Measurements from ENCODE around the gene SURF1. TPM values are rescaled to one million over a fixed set of nuclear protein-coding genes. Genes with fewer than 3 reads are reported as not detected.

The SURF1 gene
- polyA plus RNA-seq, 1 experiment, result 46.1 TPM

GRCh38 chr9:133389562-133389961 is 33.3 kb upstream of the SURF1 start:
- Histone ChIP-seq H3K4me3 (ENCODE audit: low read depth, low read length) (no peak overlapping the region), H3K27me3 (ENCODE audit: control insufficient read depth, insufficient read depth, low read length) (peaks cover 5% of the 10 kb centered on the region), H3K36me3 (ENCODE audit: control insufficient read depth, insufficient read depth, low read length) (no peaks in the 10 kb centered on the region)
- TF ChIP-seq CTCF (IDR thresholded peaks at IDR 0.05; ENCODE audit: insufficient read depth, low read depth, low read length), result no peak
- CTCF ChIA-PET, result no interaction called here
- DNase-seq (ENCODE audit: low read depth), result no peak
- POLR2A ChIA-PET, result no interaction called here

DNA sequence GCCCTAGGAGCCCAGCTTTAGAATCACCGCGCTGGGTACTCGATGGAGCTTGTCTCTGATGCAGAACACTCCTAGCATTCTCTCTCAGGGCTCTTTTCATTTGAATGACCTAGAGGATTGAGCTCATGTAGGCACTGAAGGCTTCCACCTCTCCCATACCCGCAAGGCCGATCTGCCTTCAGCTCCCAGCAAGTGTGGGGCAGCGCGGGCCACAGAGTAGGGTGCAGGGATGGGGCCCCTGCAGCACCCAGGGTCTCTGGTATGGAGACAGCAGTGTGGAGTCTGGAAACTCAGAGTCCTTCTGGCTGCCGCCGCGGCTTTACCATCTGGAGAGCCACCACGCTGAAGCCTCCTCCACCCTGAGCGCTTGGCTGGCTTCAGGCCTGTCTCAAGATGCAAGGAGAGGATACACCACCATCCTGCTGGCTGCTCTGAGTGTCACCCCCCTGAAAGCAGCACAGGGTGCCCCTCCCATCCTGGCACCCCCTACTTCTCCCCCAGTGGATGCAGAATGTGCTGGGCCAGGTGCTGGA is 32.8 kb upstream of the SURF1 start:
- POLR2A ChIA-PET, result no interaction called here
- CTCF ChIA-PET, result no interaction called here
- Histone ChIP-seq H3K27me3 (ENCODE audit: control insufficient read depth, insufficient read depth, low read length) (peaks cover under 1% of the 10 kb centered on the region), H3K36me3 (ENCODE audit: control insufficient read depth, insufficient read depth, low read length) (no peaks in the 10 kb centered on the region), H3K4me3 (ENCODE audit: low read depth, low read length) (no peak overlapping the region)
- no peak for TF ChIP-seq CTCF (IDR thresholded peaks at IDR 0.05; ENCODE audit: insufficient read depth, low read depth, low read length)
- DNase-seq (ENCODE audit: low read depth), result no peak

DNA sequence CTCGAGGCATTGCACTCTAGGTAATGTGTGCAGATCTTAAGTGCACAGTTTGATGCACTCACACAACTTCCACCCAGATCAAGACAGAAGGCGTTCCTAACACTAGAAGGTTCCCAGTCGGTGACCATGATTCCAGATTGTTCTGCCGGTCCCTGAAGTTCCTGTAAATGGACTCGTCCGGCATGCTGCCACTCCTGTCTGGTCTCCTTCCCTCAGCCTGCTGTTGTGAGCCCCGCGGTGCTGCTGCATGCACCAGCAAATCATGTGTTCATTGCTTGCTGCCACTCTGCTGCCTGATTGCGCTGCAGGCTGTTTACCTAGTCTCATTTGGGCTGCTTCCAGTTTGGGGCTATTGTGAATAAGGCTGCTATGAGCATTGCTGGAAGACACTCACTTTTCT is 31.4 kb upstream of the SURF1 start:
- Histone ChIP-seq H3K36me3 (ENCODE audit: control insufficient read depth, insufficient read depth, low read length) (no peaks in the 10 kb centered on the region), H3K27me3 (ENCODE audit: control insufficient read depth, insufficient read depth, low read length) (no peaks in the 10 kb centered on the region; the same call in 1 of the 2 replicates), H3K4me3 (ENCODE audit: low read depth, low read length) (no peak overlapping the region)
- ChIA-PET CTCF (no interaction called here), POLR2A (no interaction called here)
- no peak for TF ChIP-seq CTCF (IDR thresholded peaks at IDR 0.05; ENCODE audit: insufficient read depth, low read depth, low read length)
- no peak for DNase-seq (ENCODE audit: low read depth)

DNA sequence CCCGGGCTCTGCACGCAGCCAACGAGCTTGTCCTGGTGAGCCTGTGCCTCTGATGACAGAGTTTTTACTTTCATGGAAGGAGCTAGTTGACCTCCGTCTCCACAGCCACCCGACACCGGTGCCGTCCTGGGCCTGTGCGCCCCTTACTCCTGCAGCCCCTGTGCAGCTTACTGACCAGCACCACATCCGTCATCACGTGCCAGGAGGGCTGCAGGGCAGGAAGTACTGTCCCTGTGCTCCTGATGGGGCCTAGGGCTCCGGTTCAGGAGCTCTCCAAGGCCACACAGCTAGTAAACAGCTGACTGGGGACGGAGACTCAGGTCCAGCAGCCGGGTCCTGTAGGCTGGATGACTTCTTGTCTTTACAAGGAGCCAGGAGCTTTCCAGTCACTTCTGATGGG is 30.1 kb upstream of the SURF1 start:
- H3K4me3 ChIP-seq (ENCODE audit: low read depth, low read length), result no peak overlapping the region
- DNase-seq (ENCODE audit: low read depth), result no peak
- no peak for TF ChIP-seq CTCF (IDR thresholded peaks at IDR 0.05; ENCODE audit: insufficient read depth, low read depth, low read length)
- ChIA-PET CTCF (interaction anchor here (1.2 to 2.1 kb wide), 2 partner anchors 11 to 18 kb away, joined by 4 to 7 read pairs; no protein-coding TSS in a partner anchor), POLR2A (no interaction called here)
- H3K27me3 ChIP-seq (ENCODE audit: control insufficient read depth, insufficient read depth, low read length), result no peaks in the 10 kb centered on the region; the same call in 1 of the 2 replicates
- H3K36me3 ChIP-seq (ENCODE audit: control insufficient read depth, insufficient read depth, low read length), result no peaks in the 10 kb centered on the region

GRCh38 chr9:133385452-133385851 is 29.2 kb upstream of the SURF1 start:
- no peaks in the 10 kb centered on the region for H3K36me3 ChIP-seq (ENCODE audit: control insufficient read depth, insufficient read depth, low read length)
- no peaks in the 10 kb centered on the region; the same call in 1 of the 2 replicates for H3K27me3 ChIP-seq (ENCODE audit: control insufficient read depth, insufficient read depth, low read length)
- H3K4me3 ChIP-seq (ENCODE audit: low read depth, low read length), result no peak overlapping the region
- DNase-seq (ENCODE audit: low read depth), result no peak
- CTCF ChIA-PET, result interaction anchor here (1.1 to 2.1 kb wide), 2 partner anchors 18 to 21 kb away, joined by 3 to 7 read pairs; no protein-coding TSS in a partner anchor
- TF ChIP-seq CTCF (IDR thresholded peaks at IDR 0.05; ENCODE audit: insufficient read depth, low read depth, low read length), result no peak
- POLR2A ChIA-PET, result interaction anchor here (0.5 kb wide), 1 partner anchor 74 kb away, joined by 4 read pairs; no protein-coding TSS in a partner anchor

Measured in BJ (cell line).